GM12891 (cell line): ENCODE results near the gene GSG1L2.

Experiments used
- DNase-seq: peaks from one replicate; pipeline ENCODE4 v3.0.0; 2011; ENCODE audit warnings: low spot score; ENCODE audit not compliant: insufficient read length
- FAIRE-seq: peaks from 2 replicates; lab custom pipeline; 2011; peaks lifted over from hg19 to GRCh38; lab: Jason Lieb, UNC
- PAX5 ChIP-seq: IDR thresholded peaks from 2 replicates; pipeline ENCODE4 v1.6.1; 2011; ENCODE audit warnings: low read length, moderate library complexity, mild to moderate bottlenecking; ENCODE audit not compliant: insufficient read depth, severe bottlenecking
- POLR2A ChIP-seq: IDR thresholded peaks from 2 replicates; pipeline ENCODE4 v1.6.1; 2011; ENCODE audit warnings: low read depth, low read length, control low read depth
- POLR2AphosphoS5 ChIP-seq: IDR thresholded peaks from 2 replicates; pipeline ENCODE4 v1.6.1; 2011; ENCODE audit warnings: low read depth, low read length, control low read depth
- POU2F2 ChIP-seq: IDR thresholded peaks from 2 replicates; pipeline ENCODE4 v1.6.1; 2011; ENCODE audit warnings: low read depth, mild to moderate bottlenecking, control low read depth, low read length, moderate library complexity
- SPI1 ChIP-seq: IDR thresholded peaks from 2 replicates; pipeline ENCODE4 v1.6.1; 2011; ENCODE audit warnings: low read depth, low read length, control low read depth
- TAF1 ChIP-seq: IDR thresholded peaks from 2 replicates; pipeline ENCODE4 v1.6.1; 2011; ENCODE audit warnings: low read depth, low read length, control low read depth

GSG1L2 gene

DNA sequence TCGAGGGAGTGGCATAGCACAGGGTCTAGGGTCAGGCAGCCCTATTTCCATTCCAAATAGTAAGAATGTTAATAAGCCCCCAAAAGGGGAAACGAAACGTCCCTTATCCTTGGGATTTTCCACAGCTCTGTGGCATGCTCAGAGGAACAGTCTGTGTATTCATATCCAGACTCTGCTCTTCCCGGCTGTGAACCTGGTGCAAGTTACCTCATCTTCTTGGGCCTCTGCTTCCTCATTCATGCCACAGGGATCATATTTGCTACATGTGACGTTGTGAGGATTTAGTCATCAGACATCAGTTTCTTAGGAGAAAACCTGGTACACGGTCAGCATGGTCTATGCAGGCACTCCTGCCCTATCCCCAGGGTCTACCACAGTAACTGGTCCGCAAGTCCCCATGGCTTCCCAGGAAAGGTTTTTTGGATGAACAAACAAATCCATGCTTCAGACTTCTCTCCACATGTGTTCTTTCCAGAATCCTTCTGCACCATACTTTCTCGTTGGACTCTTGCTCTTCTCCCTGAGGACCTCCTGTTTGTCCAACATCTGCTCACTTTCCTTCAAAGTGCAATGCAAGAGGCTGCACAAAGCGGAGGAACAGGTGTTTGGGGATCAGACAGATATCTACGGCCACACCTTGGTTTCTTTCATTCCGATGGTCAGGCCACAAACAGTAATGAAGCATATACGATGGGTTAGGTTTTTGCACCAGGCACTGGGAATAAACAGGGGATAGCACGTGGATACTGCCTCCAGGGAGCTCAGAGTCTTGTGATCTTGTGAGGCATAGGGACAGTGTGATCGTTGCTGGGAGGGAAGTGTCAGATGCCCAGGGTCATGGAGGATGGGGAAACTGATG, 21.5 kb upstream of the GSG1L2 start:
- DNase-seq (no peak), FAIRE-seq (no peak)
- TF ChIP-seq TAF1 = no peak
- no peak for TF ChIP-seq POU2F2
- TF ChIP-seq PAX5 = no peak
- no peak for TF ChIP-seq POLR2A
- no peak for TF ChIP-seq SPI1
- no peak for TF ChIP-seq POLR2AphosphoS5

DNA sequence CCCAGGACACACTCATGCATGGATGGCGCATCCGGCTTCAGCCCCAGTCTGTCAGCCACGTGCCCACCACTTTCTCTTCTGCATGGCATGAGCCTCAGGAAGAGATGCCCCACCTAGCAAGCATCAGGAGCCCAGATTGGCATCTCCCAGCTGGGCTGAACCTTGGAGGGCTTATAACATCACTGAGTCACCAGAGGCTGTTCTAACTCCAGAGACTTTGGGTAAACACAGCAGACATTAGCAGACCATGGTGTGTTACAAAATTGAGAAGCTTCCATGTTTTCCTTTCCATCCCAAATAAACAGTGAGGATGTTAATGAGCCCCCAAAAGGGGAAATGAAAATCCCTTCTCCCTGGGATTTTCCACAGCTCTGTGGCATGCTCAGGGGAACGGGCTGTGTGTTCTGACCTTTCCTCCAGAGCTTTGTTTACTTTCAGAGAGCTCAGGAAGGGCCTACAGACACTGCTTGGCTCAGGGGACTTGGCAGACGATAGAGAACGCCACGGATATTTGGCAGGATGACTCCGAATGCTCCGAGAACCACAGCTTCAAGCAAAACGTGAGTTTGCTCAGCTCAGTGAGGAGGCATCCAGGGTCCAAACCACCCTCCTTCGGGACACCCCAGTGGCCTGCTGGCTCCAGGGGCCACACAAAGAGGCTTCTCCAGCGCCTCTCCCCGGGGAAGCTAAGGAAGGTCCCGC, 20.3 kb upstream of the GSG1L2 start:
- FAIRE-seq = no peak
- no peak for DNase-seq

DNA sequence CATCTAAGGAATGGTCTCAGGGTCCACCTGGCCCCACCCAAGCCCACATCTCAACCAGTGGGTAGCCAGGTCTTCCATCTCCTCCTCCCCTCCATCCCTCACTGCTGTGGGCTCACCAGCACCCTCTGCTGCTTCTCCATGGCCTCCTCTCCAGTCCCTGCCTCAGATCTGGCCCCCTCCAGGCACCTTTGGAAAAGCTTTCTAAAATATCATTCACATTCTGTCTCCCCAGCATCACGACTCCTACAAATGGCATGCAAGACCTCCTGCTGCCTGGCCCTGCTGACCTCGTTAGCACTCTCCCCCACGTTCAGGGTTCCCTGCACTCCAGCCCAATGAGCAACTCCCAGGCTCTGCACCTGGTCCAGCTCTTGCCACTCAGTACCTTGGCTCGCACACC, 17.6 kb upstream of the GSG1L2 start:
- FAIRE-seq = no peak
- TF ChIP-seq SPI1 (no peak), PAX5 (no peak), POLR2AphosphoS5 (no peak), TAF1 (no peak), POU2F2 (no peak), POLR2A (no peak)
- no peak for DNase-seq

More for the DNA sequence above, 20.3 kb upstream of the GSG1L2 start:
- TF ChIP-seq POU2F2 = no peak
- no peak for TF ChIP-seq POLR2A
- TF ChIP-seq POLR2AphosphoS5 = no peak
- no peak for TF ChIP-seq SPI1
- no peak for TF ChIP-seq PAX5
- TF ChIP-seq TAF1 = no peak

DNA sequence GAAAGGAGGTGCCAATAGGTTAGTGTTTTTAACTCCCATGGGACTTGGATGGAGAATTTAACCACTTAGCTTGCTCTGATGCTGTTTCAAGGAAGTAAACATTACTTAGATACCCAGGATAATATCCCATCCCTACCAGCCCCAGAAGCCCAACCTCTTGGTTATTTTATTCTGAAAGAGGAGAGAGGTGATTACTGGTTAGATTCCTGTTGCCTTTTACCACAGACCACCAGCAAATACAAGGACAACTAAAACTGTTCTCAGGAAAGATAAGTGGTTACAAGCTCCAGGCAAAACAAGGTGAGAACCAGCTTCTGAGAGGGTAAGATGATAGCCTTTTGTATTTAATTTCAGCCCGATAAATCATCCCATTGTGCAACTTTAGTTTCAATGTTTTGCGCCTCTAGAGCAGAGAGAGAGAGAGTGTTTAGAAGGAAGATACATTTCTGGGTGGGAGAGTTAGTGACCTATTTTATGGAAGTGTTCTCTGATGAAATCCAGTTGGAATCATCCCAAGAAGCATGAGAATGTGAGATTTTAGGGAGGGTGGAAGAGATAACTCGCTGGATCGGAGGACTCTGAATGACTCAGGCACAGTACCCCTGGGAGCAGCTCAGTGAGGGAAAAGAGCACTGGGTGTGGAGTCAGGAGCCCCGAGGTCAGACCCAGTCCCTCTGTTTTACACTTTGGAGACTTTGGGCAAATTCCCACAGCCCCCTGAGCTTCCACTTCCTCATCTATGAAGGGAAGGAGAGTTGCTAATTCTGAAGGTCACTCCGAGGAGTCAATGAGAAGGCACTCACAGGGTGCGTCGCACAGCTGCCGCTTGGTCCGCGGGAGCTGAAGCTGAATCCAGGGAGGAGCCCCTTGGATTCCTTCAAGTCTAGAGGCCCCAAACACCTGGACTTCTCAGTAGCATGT, 15.9 kb upstream of the GSG1L2 start:
- FAIRE-seq (no peak), DNase-seq (no peak)
- TF ChIP-seq POLR2A = no peak
- no peak for TF ChIP-seq SPI1

DNA sequence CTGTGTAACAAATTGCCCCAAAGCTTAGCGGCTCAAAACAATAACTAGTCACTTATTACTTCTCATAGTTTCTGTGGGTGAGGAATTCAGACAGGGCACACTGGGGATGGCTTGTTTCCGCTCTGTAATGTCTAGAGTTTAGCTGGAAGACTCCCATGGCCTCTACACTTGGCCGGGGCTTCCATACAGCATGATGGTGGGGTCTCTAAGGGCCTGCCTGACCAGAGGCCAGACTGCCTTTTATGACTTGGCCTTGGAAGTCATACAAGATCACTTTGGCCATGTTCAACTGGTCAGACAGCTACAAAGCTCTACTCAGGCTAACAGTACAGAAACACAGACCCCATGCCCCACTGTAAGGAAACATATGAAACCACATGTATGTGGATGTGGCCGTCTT, 12.0 kb upstream of the GSG1L2 start:
- TF ChIP-seq POLR2A (no peak), PAX5 (no peak), SPI1 (no peak), TAF1 (no peak), POU2F2 (no peak), POLR2AphosphoS5 (no peak)
- FAIRE-seq = no peak

DNA sequence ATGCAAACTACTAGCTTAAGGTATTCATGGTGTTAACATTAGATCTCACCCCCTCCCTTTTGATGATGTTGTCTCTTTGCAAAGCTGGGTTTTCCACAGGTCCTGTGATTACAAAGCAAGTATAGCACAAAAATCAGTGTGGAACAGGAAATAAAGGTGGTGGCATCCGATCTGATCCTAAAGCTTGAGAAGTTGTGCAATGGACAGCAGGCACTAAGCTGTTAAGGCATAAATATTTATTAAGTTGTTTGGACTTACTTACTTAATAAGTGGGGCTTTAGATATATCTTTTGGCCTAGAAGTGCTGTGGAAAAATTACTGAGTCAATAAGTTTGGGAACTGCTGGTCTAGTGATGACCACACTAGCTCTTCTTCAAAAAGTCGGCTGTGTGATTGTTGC, 8.8 kb upstream of the GSG1L2 start:
- no peak for DNase-seq
- FAIRE-seq = no peak
- TF ChIP-seq POU2F2 (no peak), POLR2AphosphoS5 (no peak), PAX5 (no peak), TAF1 (no peak), POLR2A (no peak), SPI1 (no peak)

More for the DNA sequence above, 12.0 kb upstream of the GSG1L2 start:
- DNase-seq = no peak

DNA sequence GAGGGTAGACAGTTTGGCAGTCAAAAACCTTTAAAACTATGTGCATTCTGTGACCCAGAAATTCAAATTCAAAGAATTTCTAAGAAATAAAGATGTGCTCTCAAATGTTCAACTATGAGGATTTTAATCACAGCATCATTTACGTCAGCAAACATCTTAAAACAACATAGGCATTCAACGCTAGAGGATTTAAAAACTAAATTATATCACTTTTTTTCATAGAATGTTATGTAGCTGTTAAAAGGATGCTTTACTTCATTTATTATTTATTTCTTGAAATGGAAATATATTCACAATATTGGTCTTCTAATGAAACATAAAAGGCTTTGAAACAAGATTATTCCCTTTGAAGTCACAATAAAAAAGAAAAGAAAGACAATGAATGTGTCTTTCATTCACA, 7.5 kb upstream of the GSG1L2 start:
- TF ChIP-seq SPI1 = no peak
- TF ChIP-seq TAF1 = no peak
- FAIRE-seq (no peak), DNase-seq (no peak)

DNA sequence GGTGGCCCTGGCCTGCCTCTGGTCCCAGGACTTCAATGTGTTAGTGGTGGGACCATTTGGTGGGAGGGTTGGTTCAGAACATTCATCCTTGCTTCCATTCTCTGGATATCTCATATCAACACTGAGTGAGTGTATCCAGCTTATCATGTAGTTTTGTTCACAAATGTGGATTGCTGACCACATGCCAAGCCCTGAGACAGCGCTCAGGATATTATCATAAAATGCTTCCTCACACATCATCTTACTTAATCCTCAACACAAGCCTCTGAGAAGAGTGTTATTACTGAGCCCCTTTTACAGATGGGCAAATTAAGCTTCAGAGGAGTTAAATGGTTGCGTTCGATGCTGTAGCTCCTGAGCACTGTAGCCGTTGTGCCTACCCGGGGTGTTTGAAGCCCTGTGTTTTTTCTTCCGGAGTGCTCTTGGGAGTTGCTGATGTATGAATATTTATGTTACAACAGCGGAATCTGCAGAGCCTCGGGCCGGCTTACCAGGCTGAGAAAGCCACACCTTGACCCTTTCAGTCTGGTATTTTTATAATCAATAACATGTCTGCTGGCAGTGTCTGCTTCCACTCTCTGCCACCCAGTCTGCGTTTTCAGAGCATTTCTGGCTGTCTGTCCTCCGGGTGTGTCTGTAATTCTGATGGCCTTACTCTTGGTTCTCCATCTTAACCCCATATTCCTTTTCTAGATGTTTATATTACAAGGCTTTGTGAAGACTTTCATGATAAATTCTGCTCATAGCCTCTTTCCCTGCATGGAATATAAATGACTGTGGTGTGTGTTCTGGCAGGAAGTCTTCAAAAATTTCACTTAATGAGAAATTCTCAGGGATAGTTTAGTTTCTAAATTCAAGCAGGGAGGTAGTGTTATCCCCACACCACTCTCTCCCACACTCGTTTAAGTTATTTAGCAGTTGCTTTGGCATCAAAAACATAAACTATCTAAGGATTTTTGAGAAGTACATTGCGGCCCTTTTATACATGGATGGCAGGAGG, 6.7 kb upstream of the GSG1L2 start:
- FAIRE-seq (no peak), DNase-seq (no peak)

More for the DNA sequence above, 6.7 kb upstream of the GSG1L2 start:
- TF ChIP-seq POLR2A = no peak
- TF ChIP-seq SPI1 = no peak
- TF ChIP-seq POU2F2 = no peak
